Lower leg skin (tissue), 3 donors: ENCODE results near the gene ERG.

Experiments used
- CTCF ChIP-seq, 3 donors: fragments of 450-650 bp; IDR thresholded peaks; one replicate each; pipeline ENCODE4 v1.5.1; 2016; ENCODE audit warnings: antibody characterized with exemption in 3 of 3, mild to moderate bottlenecking in 3 of 3, moderate library complexity in 2 of 3
- POLR2A ChIP-seq, 2 donors: fragments of 450-650 bp; IDR thresholded peaks; one replicate each; pipeline ENCODE4 v1.6.1; 2016 to 2017; ENCODE audit warnings: antibody characterized with exemption in 2 of 2, mild to moderate bottlenecking in 1 of 2, moderate library complexity in 1 of 2

GRCh38 chr21:38422082-38422481 is 76.2 kb downstream of the ERG start:
- no peak for TF ChIP-seq CTCF (IDR thresholded peaks at IDR 0.05)
- no peak for TF ChIP-seq POLR2A (IDR thresholded peaks at IDR 0.05)
